Suprapubic skin (tissue), 4 donors: ENCODE data around the gene PLAC8. TPM values are rescaled to one million over a fixed set of nuclear protein-coding genes. Genes with fewer than 3 reads are reported as not detected.

Source experiments
- DNase-seq, 2 donors: peaks; one replicate each; pipeline ENCODE4 v3.0.0-alpha.2; 2019; ENCODE audit warnings: low spot score in 2 of 2
- H3K27ac ChIP-seq: fragments of 200-600 bp; sonication (generic); one replicate; pipeline ENCODE4 v1.5.1; 2019
- H3K27me3 ChIP-seq: fragments of 200-600 bp; sonication (generic); one replicate; pipeline ENCODE4 v1.5.1; 2019
- H3K36me3 ChIP-seq: fragments of 200-600 bp; sonication (generic); one replicate; pipeline ENCODE4 v1.5.1; 2019
- H3K4me1 ChIP-seq: fragments of 200-600 bp; sonication (generic); one replicate; pipeline ENCODE4 v1.5.1; 2019
- H3K4me3 ChIP-seq: fragments of 200-600 bp; sonication (generic); one replicate; pipeline ENCODE4 v1.5.1; 2019; ENCODE audit warnings: mild to moderate bottlenecking
- H3K9me3 ChIP-seq: fragments of 200-600 bp; sonication (generic); one replicate; pipeline ENCODE4 v1.5.1; 2019
- CTCF ChIP-seq, 2 donors: fragments of 200-600 bp in 1 of 2; fragments of 450-650 bp in 1 of 2; sonication (generic) in 1 of 2; IDR thresholded peaks; one replicate each; pipeline ENCODE4 v1.5.1; 2016 to 2019; ENCODE audit warnings: antibody characterized with exemption in 2 of 2, mild to moderate bottlenecking in 1 of 2, moderate library complexity in 1 of 2
- EP300 ChIP-seq: sonication (generic); formaldehyde crosslinking; IDR thresholded peaks from one replicate; pipeline ENCODE4 v1.6.1; 2017; ENCODE audit warnings: antibody characterized with exemption
- POLR2A ChIP-seq, 2 donors: fragments of 450-650 bp; IDR thresholded peaks; one replicate each; pipeline ENCODE4 v1.6.1; 2017; ENCODE audit warnings: antibody characterized with exemption in 2 of 2, mild to moderate bottlenecking in 2 of 2, moderate library complexity in 2 of 2
- POLR2AphosphoS5 ChIP-seq, 3 donors: sonication (generic); formaldehyde crosslinking; IDR thresholded peaks; one replicate each; pipeline ENCODE4 v1.6.1; 2017; ENCODE audit warnings: antibody characterized with exemption in 3 of 3
- WGBS: methylation state at CpG from one replicate; pipeline ENCODE4 v1.1.5; 2018; 5-methylcytosine and 5-hydroxymethylcytosine counted together
- total RNA-seq, 4 donors: library from RNA; depleted of rRNA; stranded (reverse); fragments of >200 nt; gene quantifications; one replicate each; pipeline ENCODE4 v1.1.0, GENCODE V29; 2016

PLAC8 gene
- total RNA-seq, 4 donors from 2014 or later, result 1.3 TPM; not detected in 2

GRCh38 chr4:83118869-83119268, 4.3 kb upstream of the PLAC8 start:
- WGBS, result 62% methylated on average over 2 of the region's 2 CpGs

GRCh38 chr4:83115656-83116285, 1.2 kb upstream of the PLAC8 start:
- no peaks in the 10 kb centered on the region for H3K36me3 ChIP-seq
- WGBS, result 77% methylated on average over 8 of the region's 8 CpGs
- no peak overlapping the region for H3K27ac ChIP-seq
- no peaks in the 10 kb centered on the region for H3K27me3 ChIP-seq
- TF ChIP-seq EP300 (no peak), POLR2A (IDR thresholded peaks at IDR 0.05) (no peak), POLR2AphosphoS5 (IDR thresholded peaks at IDR 0.05) (no peak), CTCF (IDR thresholded peaks at IDR 0.05) (no peak)
- H3K4me3 ChIP-seq, result no peak overlapping the region
- no peaks in the 10 kb centered on the region for H3K9me3 ChIP-seq
- no peaks in the 10 kb centered on the region for H3K4me1 ChIP-seq
- DNase-seq, result no peak

More at GRCh38 chr4:83118869-83119268, 4.3 kb upstream of the PLAC8 start:
- TF ChIP-seq POLR2A (IDR thresholded peaks at IDR 0.05) (no peak), EP300 (no peak), CTCF (IDR thresholded peaks at IDR 0.05) (no peak), POLR2AphosphoS5 (IDR thresholded peaks at IDR 0.05) (no peak)
- Histone ChIP-seq H3K27me3 (no peaks in the 10 kb centered on the region), H3K36me3 (no peaks in the 10 kb centered on the region), H3K9me3 (no peaks in the 10 kb centered on the region), H3K4me1 (no peaks in the 10 kb centered on the region), H3K4me3 (no peak overlapping the region), H3K27ac (no peak overlapping the region)
- no peak for DNase-seq

- DNase-seq, result no peak
- peaks cover 3% of the 10 kb centered on the region for H3K4me1 ChIP-seq
- H3K27me3 ChIP-seq, result no peaks in the 10 kb centered on the region
- no peaks in the 10 kb centered on the region for H3K36me3 ChIP-seq
- H3K9me3 ChIP-seq, result no peaks in the 10 kb centered on the region
- no peak for TF ChIP-seq EP300
- no peak for TF ChIP-seq CTCF (IDR thresholded peaks at IDR 0.05)
- no peak for TF ChIP-seq POLR2A (IDR thresholded peaks at IDR 0.05)
- no peak for TF ChIP-seq POLR2AphosphoS5 (IDR thresholded peaks at IDR 0.05)
- H3K27ac ChIP-seq, result no peak overlapping the region
- H3K4me3 ChIP-seq, result no peak overlapping the region
Measured at GRCh38 chr4:83115000-83115399, 471 bp upstream of the PLAC8 start.

DNA sequence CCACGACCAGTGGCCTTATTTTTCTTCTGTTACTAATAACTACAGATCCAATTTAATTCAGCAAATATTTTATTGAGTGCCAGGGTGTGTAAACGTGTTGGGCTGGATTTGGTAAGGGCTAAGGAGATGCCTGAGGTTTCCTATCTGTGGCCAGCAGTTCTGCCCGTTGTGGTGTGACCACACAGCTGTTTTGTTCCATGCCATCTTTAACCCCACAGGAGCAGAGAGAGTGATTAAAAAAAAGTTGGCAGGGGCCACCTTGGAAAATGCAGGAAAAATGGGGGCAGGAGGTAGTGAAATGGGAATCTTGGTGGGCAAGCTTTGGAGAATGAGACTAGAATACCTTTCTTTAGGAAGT, 1.1 kb downstream of the PLAC8 start:
- Histone ChIP-seq H3K4me3 (no peak overlapping the region), H3K36me3 (no peaks in the 10 kb centered on the region), H3K27me3 (no peaks in the 10 kb centered on the region), H3K27ac (no peak overlapping the region), H3K4me1 (peaks cover 11% of the 10 kb centered on the region), H3K9me3 (no peaks in the 10 kb centered on the region)
- DNase-seq, result no peak
- whole genome bisulfite sequencing, result 57% methylated on average over 3 of the region's 3 CpGs
- TF ChIP-seq POLR2AphosphoS5 (IDR thresholded peaks at IDR 0.05) (no peak), EP300 (no peak), POLR2A (IDR thresholded peaks at IDR 0.05) (no peak)

DNA sequence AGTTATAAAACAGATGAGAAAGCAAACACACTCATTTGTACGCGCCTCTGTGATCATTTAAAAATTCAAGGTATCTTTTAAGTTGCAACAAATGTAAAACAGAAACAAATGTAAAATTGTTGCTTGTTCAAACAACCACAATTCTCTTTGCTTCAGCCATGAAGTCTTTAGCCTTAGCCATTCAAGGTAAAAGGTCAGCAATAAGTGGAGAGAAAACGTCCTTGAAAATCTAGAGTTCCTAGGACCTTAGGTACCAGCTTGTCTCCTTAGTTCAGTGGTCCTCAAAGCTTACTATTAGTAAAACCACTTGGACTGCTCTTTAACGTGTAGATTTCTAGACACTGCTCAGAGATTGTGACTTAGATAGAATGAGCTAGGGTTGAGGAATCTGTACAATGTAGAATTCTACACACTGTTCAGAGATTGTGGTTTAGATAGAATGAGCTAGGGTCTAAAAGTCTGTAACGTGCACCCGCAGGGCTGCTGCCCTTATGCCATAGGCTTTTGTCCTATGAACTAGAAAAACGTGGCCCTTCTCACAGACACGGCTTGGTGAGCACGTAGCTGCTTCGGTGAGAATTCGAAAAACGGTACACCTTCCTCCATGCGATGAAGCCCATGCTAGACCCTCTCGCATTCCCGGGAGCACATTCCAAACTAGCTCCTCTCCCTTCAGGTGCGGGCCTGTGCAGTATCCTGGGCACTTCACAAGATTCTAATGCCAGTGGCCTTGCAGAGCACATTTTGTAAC, 1.7 kb downstream of the PLAC8 start:
- TF ChIP-seq POLR2AphosphoS5 (IDR thresholded peaks at IDR 0.05) (no peak), CTCF (IDR thresholded peaks at IDR 0.05) (no peak), POLR2A (IDR thresholded peaks at IDR 0.05) (no peak), EP300 (no peak)
- WGBS, result 89% methylated on average over 16 of the region's 16 CpGs
- H3K9me3 ChIP-seq, result no peaks in the 10 kb centered on the region
- H3K4me3 ChIP-seq, result no peak overlapping the region
- H3K27ac ChIP-seq, result no peak overlapping the region
- DNase-seq, result no peak
- no peaks in the 10 kb centered on the region for H3K27me3 ChIP-seq
- no peaks in the 10 kb centered on the region for H3K36me3 ChIP-seq
- peaks cover 11% of the 10 kb centered on the region for H3K4me1 ChIP-seq
